ENCODE data around the gene ACTR2. TPM values are rescaled to one million over a fixed set of nuclear protein-coding genes. Genes with fewer than 3 reads are reported as not detected.

The ACTR2 gene
- total RNA-seq, 1 donor from 2014 or later = 493 TPM

DNA sequence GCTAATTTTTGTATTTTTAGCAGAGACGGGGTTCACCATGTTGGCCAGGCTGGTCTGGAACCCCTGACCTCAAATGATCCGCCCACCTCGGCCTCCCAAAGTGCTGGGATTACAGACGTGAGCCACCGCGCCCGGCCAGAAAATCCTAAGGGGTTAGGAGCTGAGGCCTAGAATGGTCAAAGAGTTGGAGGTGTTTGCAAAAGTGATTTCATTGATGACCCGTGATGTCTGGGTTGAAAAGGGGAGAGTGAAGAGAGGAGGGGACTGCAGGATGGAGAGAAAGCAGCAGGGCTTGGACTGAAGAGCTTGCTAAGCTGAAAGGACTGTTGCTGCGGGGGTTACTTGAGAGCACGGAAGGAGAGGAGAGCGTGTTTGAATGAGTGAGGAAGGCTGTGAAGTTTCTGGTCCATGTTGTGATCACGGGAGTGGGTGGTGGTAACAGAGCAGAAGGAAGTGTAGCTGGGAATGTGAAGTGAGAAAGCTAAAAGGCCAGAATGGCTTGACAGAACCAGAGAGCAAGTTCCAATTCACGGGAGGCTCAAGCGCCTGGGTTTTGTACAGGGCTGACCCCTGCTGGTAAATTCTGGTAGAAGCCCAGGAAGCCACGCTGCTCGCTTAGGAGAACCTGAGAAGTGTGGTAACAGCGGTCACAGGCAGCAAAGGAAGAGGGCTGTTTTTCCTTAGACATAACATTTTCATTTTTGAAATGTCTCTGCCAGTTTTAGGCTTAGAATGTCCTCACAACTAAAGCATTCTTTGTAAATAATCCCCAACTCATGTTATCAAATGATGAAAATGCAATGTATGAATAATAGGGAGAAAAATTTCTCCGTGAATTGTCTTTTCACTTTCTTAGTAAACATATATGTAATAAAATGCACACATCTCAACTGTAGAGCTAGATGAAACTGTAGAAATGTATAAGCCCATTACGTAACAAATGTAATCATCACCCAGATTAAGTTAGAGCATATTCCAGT is 40.5 kb upstream of the ACTR2 start:
- H3K4me1 ChIP-seq (ENCODE audit: insufficient read depth, low read length) = no peaks in the 10 kb centered on the region
- H3K4me2 ChIP-seq (ENCODE audit: low read length) = peak overlapping the region; percentile 40
- no peaks in the 10 kb centered on the region for H4K20me1 ChIP-seq (ENCODE audit: insufficient read depth, low read length)
- DNase-seq (ENCODE audit: low read depth) = peak; percentile 38
- H2AFZ ChIP-seq (ENCODE audit: low read depth, low read length) = peak overlapping the region; percentile 76
- Mint-ChIP-seq H3K27ac (ENCODE audit: unreplicated experiment) (no peak overlapping the region), H3K27me3 (ENCODE audit: low read depth, unreplicated experiment) (peaks cover 8% of the 10 kb centered on the region), H3K4me1 (ENCODE audit: low read depth, unreplicated experiment) (peaks cover 4% of the 10 kb centered on the region), H3K9me3 (ENCODE audit: unreplicated experiment) (no peaks in the 10 kb centered on the region), H3K36me3 (ENCODE audit: low read depth, unreplicated experiment) (no peaks in the 10 kb centered on the region), H3K4me3 (ENCODE audit: unreplicated experiment) (no peak overlapping the region)
- TF ChIP-seq, protein P1, sequence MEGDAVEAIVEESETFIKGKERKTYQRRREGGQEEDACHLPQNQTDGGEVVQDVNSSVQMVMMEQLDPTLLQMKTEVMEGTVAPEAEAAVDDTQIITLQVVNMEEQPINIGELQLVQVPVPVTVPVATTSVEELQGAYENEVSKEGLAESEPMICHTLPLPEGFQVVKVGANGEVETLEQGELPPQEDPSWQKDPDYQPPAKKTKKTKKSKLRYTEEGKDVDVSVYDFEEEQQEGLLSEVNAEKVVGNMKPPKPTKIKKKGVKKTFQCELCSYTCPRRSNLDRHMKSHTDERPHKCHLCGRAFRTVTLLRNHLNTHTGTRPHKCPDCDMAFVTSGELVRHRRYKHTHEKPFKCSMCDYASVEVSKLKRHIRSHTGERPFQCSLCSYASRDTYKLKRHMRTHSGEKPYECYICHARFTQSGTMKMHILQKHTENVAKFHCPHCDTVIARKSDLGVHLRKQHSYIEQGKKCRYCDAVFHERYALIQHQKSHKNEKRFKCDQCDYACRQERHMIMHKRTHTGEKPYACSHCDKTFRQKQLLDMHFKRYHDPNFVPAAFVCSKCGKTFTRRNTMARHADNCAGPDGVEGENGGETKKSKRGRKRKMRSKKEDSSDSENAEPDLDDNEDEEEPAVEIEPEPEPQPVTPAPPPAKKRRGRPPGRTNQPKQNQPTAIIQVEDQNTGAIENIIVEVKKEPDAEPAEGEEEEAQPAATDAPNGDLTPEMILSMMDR (IDR thresholded peaks at IDR 0.05; ENCODE audit: insufficient read depth, low read depth, low read length) = peak; percentile 84
- no peak for TF ChIP-seq EZH2 (IDR thresholded peaks at IDR 0.05; ENCODE audit: insufficient read depth, low read length)
- H3K4me3 ChIP-seq (ENCODE audit: insufficient read depth, low read depth, low read length) = no peak overlapping the region
- H3K27ac ChIP-seq (ENCODE audit: low read depth, low read length) = no peak overlapping the region
- H3K9ac ChIP-seq (ENCODE audit: low read length) = no peak overlapping the region
- no peaks in the 10 kb centered on the region for H3K79me2 ChIP-seq (ENCODE audit: insufficient read depth, low read length)
- no peaks in the 10 kb centered on the region for H3K9me3 ChIP-seq (ENCODE audit: insufficient read depth, low read depth, low read length)
- H3K36me3 ChIP-seq (ENCODE audit: insufficient read depth, low read length) = no peaks in the 10 kb centered on the region
- peak; percentile 49 for FAIRE-seq
- no peaks in the 10 kb centered on the region for H3K27me3 ChIP-seq (ENCODE audit: insufficient read depth, low read length)

DNA sequence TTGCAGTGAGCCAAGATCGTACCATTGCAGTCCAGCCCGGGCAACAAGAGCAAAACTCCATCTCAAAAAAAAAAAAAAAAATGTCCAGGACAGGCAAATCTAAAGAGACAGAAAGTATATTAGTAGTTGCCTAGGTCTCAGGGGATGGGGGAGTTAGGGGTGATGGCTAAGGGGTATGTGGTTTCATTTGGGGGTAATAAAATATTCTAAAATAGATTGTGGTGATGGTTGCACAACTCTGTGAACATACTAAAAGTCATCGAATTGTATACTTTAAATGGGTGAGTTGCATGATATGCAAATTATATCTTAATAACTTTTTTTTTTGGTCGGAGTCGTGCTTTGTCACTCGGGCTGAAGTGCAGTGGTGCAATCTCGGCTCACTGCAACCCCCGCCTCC is 34.2 kb upstream of the ACTR2 start:
- Histone ChIP-seq H3K4me3 (ENCODE audit: insufficient read depth, low read depth, low read length) (no peak overlapping the region), H3K27me3 (ENCODE audit: insufficient read depth, low read length) (no peaks in the 10 kb centered on the region), H4K20me1 (ENCODE audit: insufficient read depth, low read length) (no peaks in the 10 kb centered on the region), H2AFZ (ENCODE audit: low read depth, low read length) (no peak overlapping the region), H3K4me1 (ENCODE audit: insufficient read depth, low read length) (no peaks in the 10 kb centered on the region), H3K27ac (ENCODE audit: low read depth, low read length) (no peak overlapping the region), H3K9ac (ENCODE audit: low read length) (no peak overlapping the region), H3K4me2 (ENCODE audit: low read length) (no peak overlapping the region), H3K36me3 (ENCODE audit: insufficient read depth, low read length) (no peaks in the 10 kb centered on the region), H3K79me2 (ENCODE audit: insufficient read depth, low read length) (no peaks in the 10 kb centered on the region), H3K9me3 (ENCODE audit: insufficient read depth, low read depth, low read length) (no peaks in the 10 kb centered on the region)
- Mint-ChIP-seq H3K4me3 (ENCODE audit: unreplicated experiment) (no peak overlapping the region), H3K27ac (ENCODE audit: unreplicated experiment) (no peak overlapping the region), H3K4me1 (ENCODE audit: low read depth, unreplicated experiment) (no peaks in the 10 kb centered on the region), H3K9me3 (ENCODE audit: unreplicated experiment) (no peaks in the 10 kb centered on the region), H3K27me3 (ENCODE audit: low read depth, unreplicated experiment) (peaks cover 6% of the 10 kb centered on the region), H3K36me3 (ENCODE audit: low read depth, unreplicated experiment) (no peaks in the 10 kb centered on the region)
- DNase-seq (ENCODE audit: low read depth) (no peak), FAIRE-seq (no peak)
- no peak for TF ChIP-seq EZH2 (IDR thresholded peaks at IDR 0.05; ENCODE audit: insufficient read depth, low read length)
- TF ChIP-seq, protein P1 (IDR thresholded peaks at IDR 0.05; ENCODE audit: insufficient read depth, low read depth, low read length) = no peak

DNA sequence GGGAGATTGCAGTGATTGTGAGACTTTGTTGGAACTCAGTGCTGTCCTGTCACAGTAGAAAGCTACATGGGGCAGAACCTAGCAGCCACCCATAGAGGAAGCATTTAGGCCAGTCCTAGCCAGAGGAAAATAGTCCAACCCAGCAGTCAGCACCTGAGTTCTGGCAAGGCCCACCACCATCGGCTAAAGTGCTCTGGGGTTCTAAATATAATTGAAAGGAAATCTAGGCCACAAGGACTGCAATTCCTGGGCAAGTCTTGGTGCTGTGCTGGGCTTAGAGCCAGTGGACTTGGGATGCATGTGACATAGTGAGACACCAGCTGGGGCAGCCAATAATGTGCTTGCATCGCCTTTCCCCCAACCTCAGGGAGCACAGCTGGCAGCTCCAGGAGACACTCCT is 28.9 kb upstream of the ACTR2 start:
- Histone ChIP-seq H3K9ac (ENCODE audit: low read length) (no peak overlapping the region), H3K79me2 (ENCODE audit: insufficient read depth, low read length) (no peaks in the 10 kb centered on the region), H3K27me3 (ENCODE audit: insufficient read depth, low read length) (no peaks in the 10 kb centered on the region), H3K9me3 (ENCODE audit: insufficient read depth, low read depth, low read length) (no peaks in the 10 kb centered on the region), H3K36me3 (ENCODE audit: insufficient read depth, low read length) (no peaks in the 10 kb centered on the region), H3K4me1 (ENCODE audit: insufficient read depth, low read length) (peaks cover 3% of the 10 kb centered on the region), H3K4me2 (ENCODE audit: low read length) (no peak overlapping the region), H3K4me3 (ENCODE audit: insufficient read depth, low read depth, low read length) (no peak overlapping the region), H4K20me1 (ENCODE audit: insufficient read depth, low read length) (no peaks in the 10 kb centered on the region), H3K27ac (ENCODE audit: low read depth, low read length) (no peak overlapping the region), H2AFZ (ENCODE audit: low read depth, low read length) (no peak overlapping the region)
- Mint-ChIP-seq H3K4me3 (ENCODE audit: unreplicated experiment) (no peak overlapping the region), H3K27ac (ENCODE audit: unreplicated experiment) (no peak overlapping the region), H3K4me1 (ENCODE audit: low read depth, unreplicated experiment) (peaks cover 8% of the 10 kb centered on the region), H3K36me3 (ENCODE audit: low read depth, unreplicated experiment) (peaks cover 1% of the 10 kb centered on the region), H3K9me3 (ENCODE audit: unreplicated experiment) (no peaks in the 10 kb centered on the region), H3K27me3 (ENCODE audit: low read depth, unreplicated experiment) (no peaks in the 10 kb centered on the region)
- no peak for FAIRE-seq
- no peak for TF ChIP-seq EZH2 (IDR thresholded peaks at IDR 0.05; ENCODE audit: insufficient read depth, low read length)
- TF ChIP-seq, protein P1 (IDR thresholded peaks at IDR 0.05; ENCODE audit: insufficient read depth, low read depth, low read length) = no peak
- DNase-seq (ENCODE audit: low read depth) = peak; percentile 10
